Panc1 (cell line): ENCODE data around the gene LRP1B. TPM values are rescaled to one million over a fixed set of nuclear protein-coding genes. Genes with fewer than 3 reads are reported as not detected.

Source experiments
- ATAC-seq: fragments of 200-7000 bp; cut with Tn5 transposase; 2 replicates; pipeline ENCODE4 v1.9.1; 2020; ENCODE audit warnings: mild to moderate bottlenecking, moderate library complexity
- BruUV-seq: library from RNA; stranded (reverse); fragments of 400-500 nt; replicated peaks from 2 replicates; lab custom pipeline; 2021; lab: Mats Ljungman, UMichigan
- CTCF ChIA-PET: fragments of 300-600 bp; sonication (Branson Sonifier 250); formaldehyde crosslinking; loops from one replicate; lab custom pipeline; 2022; ENCODE audit warnings: antibody characterized with exemption; lab: Charles Lee
- POLR2A ChIA-PET: fragments of 300-600 bp; sonication (Branson Sonifier 250); formaldehyde crosslinking; loops from one replicate; lab custom pipeline; 2022; ENCODE audit warnings: antibody characterized with exemption; lab: Charles Lee
- DNase-seq: peaks from one replicate; pipeline ENCODE4 v3.0.0-alpha.2; 2010; ENCODE audit warnings: low read depth, low spot score
- H3K27ac ChIP-seq: 2 replicates; pipeline ENCODE4 v1.5.1; 2011; ENCODE audit warnings: mild to moderate bottlenecking, low read length, inconsistent platforms
- H3K27me3 ChIP-seq: fragments of 200-500 bp; sonication (Bioruptor generic); 2 replicates; pipeline ENCODE4 v1.6.0; 2014; ENCODE audit warnings: low read length, inconsistent platforms; ENCODE audit not compliant: control insufficient read depth, insufficient read depth
- H3K36me3 ChIP-seq: fragments of 200-500 bp; sonication (Bioruptor generic); 2 replicates; pipeline ENCODE4 v1.5.1; 2014; ENCODE audit warnings: inconsistent platforms, mild to moderate bottlenecking, low read length, moderate library complexity; ENCODE audit not compliant: control insufficient read depth, insufficient read depth
- H3K4me1 ChIP-seq: 2 replicates; pipeline ENCODE4 v1.5.1; 2011; ENCODE audit warnings: inconsistent platforms, mild to moderate bottlenecking, low read length, moderate library complexity; ENCODE audit not compliant: control insufficient read depth, insufficient read depth
- H3K4me3 ChIP-seq, 2 experiments: 2 replicates each; pipeline ENCODE4 v1.5.1; 2011 to 2012; ENCODE audit warnings: low read depth in 2 of 2, low read length in 2 of 2, mild to moderate bottlenecking in 2 of 2, inconsistent platforms in 1 of 2, moderate library complexity in 1 of 2
- H3K9me3 ChIP-seq: fragments of 200-500 bp; sonication (Bioruptor generic); 2 replicates; pipeline ENCODE4 v1.5.1; 2014; ENCODE audit warnings: low read depth, mild to moderate bottlenecking, inconsistent platforms, low read length, moderate library complexity; ENCODE audit not compliant: control insufficient read depth, insufficient read depth
- CTCF ChIP-seq: fragments of 450-650 bp; IDR thresholded peaks from 2 replicates; pipeline ENCODE4 v1.5.1; 2017; ENCODE audit warnings: mild to moderate bottlenecking
- POLR2AphosphoS5 ChIP-seq: IDR thresholded peaks from 2 replicates; pipeline ENCODE4 v1.6.1; 2012; ENCODE audit warnings: mild to moderate bottlenecking, low read depth, low read length, moderate library complexity
- REST ChIP-seq, 2 experiments: IDR thresholded peaks; 2 replicates each; pipeline ENCODE4 v1.6.1; 2011 to 2012; ENCODE audit warnings: low read depth in 2 of 2, control low read depth in 1 of 2, low read length in 1 of 2, mild to moderate bottlenecking in 1 of 2, moderate library complexity in 1 of 2; ENCODE audit not compliant: insufficient read depth in 1 of 2
- SIN3A ChIP-seq: IDR thresholded peaks from 2 replicates; pipeline ENCODE4 v1.6.1; 2012; ENCODE audit warnings: low read depth, mild to moderate bottlenecking, low read length, moderate library complexity, borderline replicate concordance; ENCODE audit not compliant: insufficient read depth
- TCF7L2 ChIP-seq: IDR thresholded peaks from 2 replicates; pipeline ENCODE4 v1.6.1; 2011; ENCODE audit warnings: mild to moderate bottlenecking, low read depth, low read length, inconsistent platforms
- in situ Hi-C: cut with HindIII; loops from 2 replicates; pipeline ENCODE4 v1.10.0; 2016; ENCODE audit warnings: low sequenced_read_pairs, low pct_unique_long_range_greater_than_20kb
- intact Hi-C: fragments of 100-400 bp; cut with micrococcal nuclease; formaldehyde crosslinking; loops from one replicate; pipeline ENCODE4 v1.10.0; 2022; ENCODE audit not compliant: unreplicated experiment
- total RNA-seq: library from RNA; stranded (reverse); gene quantifications from one replicate; pipeline ENCODE4 v1.2.1, GENCODE V29; 2021; ENCODE audit not compliant: unreplicated experiment

Gene LRP1B
- total RNA-seq, 1 experiment from 2014 or later: 0.54 TPM

GRCh38 chr2:141927536-141927935, 203.3 kb downstream of the LRP1B start:
- TF ChIP-seq TCF7L2 (no peak), CTCF (no peak), SIN3A (no peak), REST (IDR thresholded peaks at IDR 0.05; ENCODE audit: insufficient read depth in 1 of 2, low read depth in 2 of 2, low read length in 1 of 2) (no peak), POLR2AphosphoS5 (no peak)
- CTCF ChIA-PET: no interaction called here
- DNase-seq: no peak

DNA sequence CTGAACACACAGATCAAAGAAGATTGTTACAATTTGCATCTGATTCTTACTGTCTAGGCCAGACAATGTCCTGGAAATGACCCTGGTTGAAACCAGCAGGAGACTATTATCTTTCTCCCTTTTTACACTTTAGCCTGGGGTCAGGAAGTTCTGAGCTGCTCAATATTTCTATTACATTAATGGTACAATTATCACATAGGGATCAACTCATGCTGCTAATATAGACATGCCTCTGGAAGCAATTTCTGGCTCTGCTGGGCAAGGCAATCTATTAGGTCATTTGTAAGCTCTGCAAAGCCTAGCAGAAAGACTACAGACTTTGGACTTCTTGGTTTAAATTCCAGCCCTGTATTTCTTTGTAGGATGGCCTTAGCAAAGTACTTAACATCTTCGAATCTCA, 205.3 kb downstream of the LRP1B start:
- TF ChIP-seq POLR2AphosphoS5: no peak
- TF ChIP-seq SIN3A: no peak
- no peak for TF ChIP-seq TCF7L2
- TF ChIP-seq REST (IDR thresholded peaks at IDR 0.05; ENCODE audit: insufficient read depth in 1 of 2, low read depth in 2 of 2, low read length in 1 of 2): no peak
- Histone ChIP-seq H3K4me3 (no peak overlapping the region), H3K4me1 (no peaks in the 10 kb centered on the region), H3K27me3 (no peaks in the 10 kb centered on the region), H3K27ac (no peak overlapping the region), H3K9me3 (no peaks in the 10 kb centered on the region), H3K36me3 (no peaks in the 10 kb centered on the region)
- no TSS peak for BruUV-seq
- POLR2A ChIA-PET: no interaction called here
- in situ Hi-C loops: no loop called here
- ATAC-seq (no peak), DNase-seq (no peak)
- CTCF ChIA-PET: no interaction called here
- intact Hi-C loops: no loop called here

More at GRCh38 chr2:141927536-141927935, 203.3 kb downstream of the LRP1B start:
- intact Hi-C loops: no loop called here
- in situ Hi-C loops: no loop called here
- Histone ChIP-seq H3K4me1 (no peaks in the 10 kb centered on the region), H3K4me3 (no peak overlapping the region), H3K36me3 (no peaks in the 10 kb centered on the region), H3K27ac (no peak overlapping the region), H3K9me3 (no peaks in the 10 kb centered on the region), H3K27me3 (no peaks in the 10 kb centered on the region)
- no TSS peak for BruUV-seq
- no peak for ATAC-seq
- POLR2A ChIA-PET: no interaction called here
